Measurements from ENCODE around the gene MARCHF5.

Gene MARCHF5

DNA sequence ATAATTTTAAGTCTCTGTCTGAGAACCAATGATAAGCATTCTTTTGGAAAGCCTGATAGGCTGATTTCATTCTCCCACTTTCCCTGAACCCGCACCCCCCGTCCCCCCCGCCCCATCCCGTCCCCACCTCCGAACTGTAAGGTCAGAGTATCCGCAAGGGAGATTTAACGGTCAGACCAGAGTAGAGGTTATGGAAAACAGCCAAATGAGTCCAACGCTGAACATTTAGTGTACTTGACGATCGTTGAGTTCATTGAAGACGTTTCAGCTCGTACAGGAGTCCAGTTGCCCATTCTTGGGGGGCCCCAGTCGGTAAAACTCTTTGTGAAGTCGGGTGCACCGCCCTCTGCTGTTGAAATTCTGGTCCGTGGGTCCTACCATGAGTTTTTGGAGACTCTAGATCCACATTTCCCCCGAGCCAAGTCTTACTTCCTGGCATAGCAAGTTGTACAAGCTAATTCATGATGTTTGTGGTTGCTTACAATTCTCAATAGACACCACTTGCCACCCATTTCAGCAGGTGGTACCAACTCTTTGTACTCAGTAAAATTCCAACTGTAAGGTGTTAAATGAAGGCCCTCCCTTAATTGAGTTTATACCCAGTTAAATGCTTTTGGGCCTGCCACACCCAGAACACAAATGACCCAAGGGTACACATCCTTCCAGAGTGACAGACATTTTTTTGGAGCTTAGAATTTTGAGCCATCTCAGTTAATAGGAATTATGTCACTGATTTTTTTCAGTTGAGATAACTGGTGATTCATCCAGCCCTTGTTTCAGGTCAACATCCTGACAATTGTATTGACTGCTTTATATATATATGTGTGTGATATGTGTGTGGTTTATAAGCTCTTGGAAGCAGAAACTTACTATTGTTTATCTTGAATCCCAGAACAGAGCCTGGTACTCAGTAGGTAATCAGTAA lies 1.2 kb downstream of the MARCHF5 start:
- peak; percentile 48 for DNase-seq
- no peaks in the 10 kb centered on the region for H3K9me3 ChIP-seq (ENCODE audit: severe bottlenecking)
- TF ChIP-seq, protein P1, sequence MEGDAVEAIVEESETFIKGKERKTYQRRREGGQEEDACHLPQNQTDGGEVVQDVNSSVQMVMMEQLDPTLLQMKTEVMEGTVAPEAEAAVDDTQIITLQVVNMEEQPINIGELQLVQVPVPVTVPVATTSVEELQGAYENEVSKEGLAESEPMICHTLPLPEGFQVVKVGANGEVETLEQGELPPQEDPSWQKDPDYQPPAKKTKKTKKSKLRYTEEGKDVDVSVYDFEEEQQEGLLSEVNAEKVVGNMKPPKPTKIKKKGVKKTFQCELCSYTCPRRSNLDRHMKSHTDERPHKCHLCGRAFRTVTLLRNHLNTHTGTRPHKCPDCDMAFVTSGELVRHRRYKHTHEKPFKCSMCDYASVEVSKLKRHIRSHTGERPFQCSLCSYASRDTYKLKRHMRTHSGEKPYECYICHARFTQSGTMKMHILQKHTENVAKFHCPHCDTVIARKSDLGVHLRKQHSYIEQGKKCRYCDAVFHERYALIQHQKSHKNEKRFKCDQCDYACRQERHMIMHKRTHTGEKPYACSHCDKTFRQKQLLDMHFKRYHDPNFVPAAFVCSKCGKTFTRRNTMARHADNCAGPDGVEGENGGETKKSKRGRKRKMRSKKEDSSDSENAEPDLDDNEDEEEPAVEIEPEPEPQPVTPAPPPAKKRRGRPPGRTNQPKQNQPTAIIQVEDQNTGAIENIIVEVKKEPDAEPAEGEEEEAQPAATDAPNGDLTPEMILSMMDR (IDR thresholded peaks at IDR 0.05; ENCODE audit: low read depth, low read length) = peak; percentile 34; the same call in 1 of the 2 replicates
- H3K4me3 ChIP-seq (ENCODE audit: low read depth, low read length) = peak overlapping the region; percentile 90
- H3K27ac ChIP-seq = no peak overlapping the region
- H3K27me3 ChIP-seq (ENCODE audit: insufficient read depth, low read depth, severe bottlenecking) = no peaks in the 10 kb centered on the region
- H3K36me3 ChIP-seq = peaks cover 38% of the 10 kb centered on the region

DNA sequence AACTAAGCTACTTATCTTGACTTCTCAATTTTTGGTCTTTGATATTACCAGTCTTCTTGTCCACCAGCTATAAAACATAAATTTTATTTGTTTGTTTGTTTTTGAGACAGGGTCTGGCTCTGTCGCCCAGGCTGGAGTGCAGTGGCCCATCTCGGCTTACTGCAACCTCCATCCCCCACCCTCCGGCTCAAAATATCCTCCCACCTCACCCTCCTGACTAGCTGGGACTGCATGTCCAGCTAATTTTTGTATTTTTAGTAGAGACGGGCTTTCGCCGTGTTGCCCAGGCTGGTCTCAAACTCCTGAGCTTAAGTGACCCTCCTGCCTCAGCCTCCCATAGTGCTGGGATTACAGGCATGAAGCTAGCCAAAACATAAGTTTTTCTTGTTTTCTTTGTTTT lies 7.5 kb downstream of the MARCHF5 start:
- Histone ChIP-seq H3K4me3 (ENCODE audit: low read depth, low read length) (no peak overlapping the region), H3K36me3 (peaks cover 49% of the 10 kb centered on the region)
- TF ChIP-seq, protein P1 (IDR thresholded peaks at IDR 0.05; ENCODE audit: low read depth, low read length) = no peak

DNA sequence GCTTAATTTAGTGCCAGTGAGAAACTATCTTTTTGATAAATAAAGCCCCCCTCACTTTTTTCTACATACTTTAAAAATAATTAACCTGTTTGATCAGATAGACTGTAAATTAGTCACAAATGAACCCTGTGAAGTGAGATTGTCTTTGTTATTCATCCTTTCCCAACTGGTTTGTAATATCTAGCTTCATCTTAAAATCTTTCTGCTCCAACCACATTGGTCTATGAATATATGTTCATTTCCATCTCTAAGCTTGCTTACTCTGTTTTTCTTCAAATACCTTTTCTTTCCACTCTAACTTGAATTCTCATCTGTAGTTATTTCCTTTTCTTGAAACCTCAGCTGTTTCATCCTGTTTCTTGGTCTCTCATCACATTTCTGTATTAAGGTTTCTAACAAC lies 12.1 kb downstream of the MARCHF5 start:
- Histone ChIP-seq H3K4me3 (ENCODE audit: low read depth, low read length) (no peak overlapping the region), H3K9me3 (ENCODE audit: severe bottlenecking) (no peaks in the 10 kb centered on the region), H3K27ac (no peak overlapping the region), H3K27me3 (ENCODE audit: insufficient read depth, low read depth, severe bottlenecking) (no peaks in the 10 kb centered on the region), H3K36me3 (peaks cover 22% of the 10 kb centered on the region)
- DNase-seq = no peak
- TF ChIP-seq, protein P1 (IDR thresholded peaks at IDR 0.05; ENCODE audit: low read depth, low read length) = no peak

More for the DNA sequence above, 7.5 kb downstream of the MARCHF5 start:
- Histone ChIP-seq H3K27me3 (ENCODE audit: insufficient read depth, low read depth, severe bottlenecking) (no peaks in the 10 kb centered on the region), H3K9me3 (ENCODE audit: severe bottlenecking) (no peaks in the 10 kb centered on the region), H3K27ac (no peak overlapping the region)
- no peak for DNase-seq

DNA sequence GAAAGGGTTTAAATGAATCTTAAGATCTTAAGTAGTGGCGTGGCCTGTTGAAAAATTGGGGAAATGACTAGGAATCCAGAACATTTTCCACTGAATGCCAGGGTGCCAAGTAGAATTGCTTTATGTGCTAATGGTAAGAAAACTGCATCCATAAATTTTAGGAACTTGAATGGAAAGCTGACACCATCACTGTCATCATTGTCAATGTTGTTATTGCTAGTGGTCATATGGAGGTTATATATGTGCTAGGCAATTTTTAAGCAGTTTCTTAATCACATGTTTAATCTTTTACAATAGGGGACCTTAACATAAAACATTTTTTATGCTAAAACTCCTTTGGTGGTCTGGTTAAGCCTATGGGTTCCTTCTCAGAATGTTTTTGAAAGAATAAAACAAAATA lies 13.1 kb downstream of the MARCHF5 start:
- DNase-seq = no peak
- Histone ChIP-seq H3K27ac (no peak overlapping the region), H3K9me3 (ENCODE audit: severe bottlenecking) (no peaks in the 10 kb centered on the region), H3K36me3 (peaks cover 21% of the 10 kb centered on the region), H3K4me3 (ENCODE audit: low read depth, low read length) (no peak overlapping the region), H3K27me3 (ENCODE audit: insufficient read depth, low read depth, severe bottlenecking) (no peaks in the 10 kb centered on the region)
- TF ChIP-seq, protein P1 (IDR thresholded peaks at IDR 0.05; ENCODE audit: low read depth, low read length) = no peak

DNA sequence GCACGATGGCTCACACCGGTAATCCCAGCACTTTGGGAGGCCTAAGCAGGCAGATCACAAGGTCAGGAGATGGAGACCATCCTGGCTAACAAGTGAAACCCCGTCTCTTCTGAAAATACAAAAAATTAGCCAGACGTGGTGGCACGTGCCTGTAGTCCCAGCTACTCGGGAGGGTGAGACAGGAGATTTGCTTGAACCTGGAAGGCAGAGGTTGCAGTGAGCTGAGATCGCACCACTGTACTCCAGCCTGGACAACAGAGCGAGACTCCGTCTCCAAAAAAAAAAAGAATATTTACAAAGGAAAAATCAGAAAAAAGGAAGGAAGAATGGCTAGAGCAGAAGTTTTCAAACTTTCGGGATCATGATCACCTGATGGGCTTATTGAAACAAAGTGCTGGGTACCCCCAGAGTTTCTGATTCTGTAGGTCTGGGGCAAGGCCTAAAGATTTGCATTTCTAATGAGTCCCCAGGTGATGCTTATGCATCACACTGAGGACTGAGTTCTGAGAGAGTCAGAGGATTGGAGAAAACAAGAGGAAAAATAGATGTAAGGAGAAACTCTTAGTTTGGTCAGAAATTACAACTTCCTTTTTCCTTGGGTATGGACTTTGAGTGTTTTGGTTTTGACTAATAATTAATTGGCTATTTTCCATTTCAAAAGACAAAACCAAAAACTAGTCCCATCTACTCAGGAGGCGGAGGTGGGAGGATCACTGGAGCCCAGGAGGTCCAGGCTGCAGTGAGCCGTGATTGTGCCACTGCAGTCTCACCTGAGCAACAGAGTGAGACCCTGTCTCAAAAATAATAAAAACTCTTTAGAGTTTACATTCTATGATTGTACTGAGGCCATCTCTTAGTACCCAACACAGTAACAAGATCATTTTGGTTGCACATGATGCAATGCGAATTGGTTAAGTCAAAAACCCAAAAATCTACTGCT lies 14.4 kb downstream of the MARCHF5 start:
- TF ChIP-seq, protein P1 (IDR thresholded peaks at IDR 0.05; ENCODE audit: low read depth, low read length) = no peak
- Histone ChIP-seq H3K4me3 (ENCODE audit: low read depth, low read length) (no peak overlapping the region), H3K9me3 (ENCODE audit: severe bottlenecking) (no peaks in the 10 kb centered on the region), H3K27ac (no peak overlapping the region), H3K36me3 (peaks cover 13% of the 10 kb centered on the region; the same call in 1 of the 2 replicates), H3K27me3 (ENCODE audit: insufficient read depth, low read depth, severe bottlenecking) (no peaks in the 10 kb centered on the region)
- no peak for DNase-seq

Data from WERI-Rb-1 (cell line).